SJSA1 (cell line): ENCODE results near the gene XPO5. TPM values are rescaled to one million over a fixed set of nuclear protein-coding genes. Genes with fewer than 3 reads are reported as not detected.
"Not testable (repeated sequence)": the region's sequence is repeated elsewhere in the genome, so short reads cannot be mapped to it uniquely, and the experiment has no call there.

ENCODE experiments used
- DNase-seq, 2 experiments: peaks; one replicate each; pipeline ENCODE4 v3.0.0-alpha.2; 2015 to 2020; ENCODE audit warnings: low spot score in 2 of 2, low read depth in 1 of 2
- H3K27ac ChIP-seq: fragments of 250-450 bp; sonication (Bioruptor Pico); 2 replicates; pipeline ENCODE4 v1.5.1; 2020; ENCODE audit warnings: mild to moderate bottlenecking, moderate library complexity
- H3K27me3 ChIP-seq: fragments of 250-450 bp; sonication (Bioruptor Pico); replicated peaks from 2 replicates; pipeline ENCODE4 v1.5.1; 2020; ENCODE audit warnings: mild to moderate bottlenecking, moderate library complexity
- H3K36me3 ChIP-seq: fragments of 250-450 bp; sonication (Bioruptor Pico); 2 replicates; pipeline ENCODE4 v1.5.1; 2020; ENCODE audit warnings: mild to moderate bottlenecking
- H3K4me1 ChIP-seq: fragments of 250-450 bp; sonication (Bioruptor Pico); replicated peaks from 2 replicates; pipeline ENCODE4 v1.6.1; 2021; ENCODE audit warnings: mild to moderate bottlenecking
- H3K4me3 ChIP-seq: fragments of 250-450 bp; sonication (Bioruptor Pico); 2 replicates; pipeline ENCODE4 v1.5.1; 2020; ENCODE audit warnings: mild to moderate bottlenecking
- H3K9me3 ChIP-seq: fragments of 250-450 bp; sonication (Bioruptor Pico); replicated peaks from 2 replicates; pipeline ENCODE4 v1.5.1; 2020; ENCODE audit warnings: mild to moderate bottlenecking
- total RNA-seq: library from RNA; depleted of rRNA; stranded (reverse); fragments of >200 nt; shearing (Covaris generic); gene quantifications from 2 replicates; pipeline ENCODE4 v1.2.3, GENCODE V29; 2014

Gene XPO5
- total RNA-seq, 1 experiment from 2014 or later = 35.8 TPM

GRCh38 chr6:43506171-43506570, 69.7 kb downstream of the XPO5 start:
- H3K27me3 ChIP-seq = peaks cover 6% of the 10 kb centered on the region
- H3K27ac ChIP-seq = no peak overlapping the region
- H3K4me1 ChIP-seq = peaks cover 13% of the 10 kb centered on the region
- H3K9me3 ChIP-seq = peaks cover 4% of the 10 kb centered on the region; the same call in 1 of the 2 replicates
- H3K36me3 ChIP-seq = peaks cover 39% of the 10 kb centered on the region
- DNase-seq = no peak
- no peak overlapping the region for H3K4me3 ChIP-seq

DNA sequence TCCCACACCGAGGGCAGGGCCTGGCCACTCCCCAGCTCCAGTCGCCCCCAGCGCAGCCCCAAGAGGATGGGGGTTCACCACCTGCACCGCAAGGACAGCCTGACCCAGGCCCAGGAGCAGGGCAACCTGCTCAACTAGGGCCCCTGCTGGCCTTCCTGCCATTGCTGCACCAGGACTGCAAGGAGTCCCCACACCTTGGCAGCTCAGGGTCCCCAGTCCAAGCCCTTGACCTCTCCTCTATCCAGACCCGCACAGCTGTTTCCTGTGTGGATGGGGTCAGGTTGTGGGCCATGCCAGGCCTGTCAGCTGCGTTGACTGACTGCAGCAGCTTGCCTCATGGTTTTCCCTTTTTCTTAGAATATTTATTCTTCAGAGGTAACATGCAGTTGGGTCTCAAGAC, 70.1 kb downstream of the XPO5 start:
- Histone ChIP-seq H3K27ac (no peak overlapping the region), H3K27me3 (peaks cover 6% of the 10 kb centered on the region), H3K9me3 (peaks cover 4% of the 10 kb centered on the region; the same call in 1 of the 2 replicates), H3K4me3 (no peak overlapping the region), H3K36me3 (peaks cover 36% of the 10 kb centered on the region), H3K4me1 (peaks cover 13% of the 10 kb centered on the region)
- DNase-seq = no peak

GRCh38 chr6:43504756-43505593, 70.9 kb downstream of the XPO5 start:
- Histone ChIP-seq H3K27me3 (peaks cover 6% of the 10 kb centered on the region), H3K27ac (no peak overlapping the region), H3K4me3 (no peak overlapping the region), H3K4me1 (peaks cover 7% of the 10 kb centered on the region), H3K9me3 (peaks cover under 1% of the 10 kb centered on the region; the same call in 1 of the 2 replicates), H3K36me3 (peaks cover 35% of the 10 kb centered on the region)
- no peak for DNase-seq

DNA sequence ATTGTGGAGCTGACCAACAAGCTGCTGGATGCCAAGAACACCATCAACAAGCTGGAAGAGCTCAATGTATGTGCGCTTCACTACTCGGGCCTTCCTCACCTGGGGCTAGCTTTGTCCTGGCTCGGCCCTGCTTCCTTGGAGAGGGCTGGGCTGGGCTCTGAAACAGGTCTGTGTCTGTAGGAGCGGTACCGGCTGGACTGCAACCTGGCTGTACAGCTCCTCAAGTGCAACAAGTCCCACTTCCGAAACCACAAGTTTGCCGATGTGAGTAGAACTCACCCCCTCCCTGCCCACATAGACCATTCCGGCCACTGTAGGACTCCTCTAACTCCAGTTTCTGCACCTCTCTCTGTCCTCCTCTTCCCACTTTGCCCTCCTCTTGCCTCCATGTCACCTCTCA, 72.4 kb downstream of the XPO5 start:
- Histone ChIP-seq H3K27me3 (no peaks in the 10 kb centered on the region; the same call in 1 of the 2 replicates), H3K4me3 (no peak overlapping the region), H3K9me3 (no peaks in the 10 kb centered on the region), H3K36me3 (peaks cover 50% of the 10 kb centered on the region), H3K4me1 (no peaks in the 10 kb centered on the region), H3K27ac (no peak overlapping the region)
- no peak for DNase-seq

- no peak for DNase-seq
- H3K27me3 ChIP-seq = no peaks in the 10 kb centered on the region; the same call in 1 of the 2 replicates
- H3K27ac ChIP-seq = no peak overlapping the region
- no peak overlapping the region for H3K4me3 ChIP-seq
- H3K9me3 ChIP-seq = no peaks in the 10 kb centered on the region
- H3K4me1 ChIP-seq = no peaks in the 10 kb centered on the region
- peaks cover 58% of the 10 kb centered on the region for H3K36me3 ChIP-seq
These were observed 73.2 kb downstream of the XPO5 start for GRCh38 chr6:43502666-43503065.

DNA sequence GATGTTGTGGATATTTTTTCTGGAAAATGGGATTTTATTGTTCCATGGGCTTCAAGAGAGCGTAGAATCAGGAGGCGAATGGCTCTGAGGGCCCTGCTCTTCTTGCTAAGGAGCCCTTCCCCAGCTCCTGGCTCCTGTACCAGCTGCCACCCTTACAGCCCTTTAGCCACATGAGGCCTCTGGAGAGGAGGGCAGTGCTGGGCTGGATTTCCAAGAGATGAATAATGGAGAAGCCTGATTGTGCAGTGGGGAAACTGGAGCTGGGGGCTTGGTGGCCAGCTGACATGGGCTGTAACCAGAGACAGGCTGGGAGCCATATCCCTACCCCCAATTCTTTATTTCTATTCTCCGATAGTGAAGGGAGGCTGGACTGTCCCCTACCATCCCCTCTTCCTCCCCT, 74.9 kb downstream of the XPO5 start:
- Histone ChIP-seq H3K9me3 (no peaks in the 10 kb centered on the region), H3K36me3 (peaks cover 60% of the 10 kb centered on the region), H3K4me1 (peaks cover 5% of the 10 kb centered on the region; the same call in 1 of the 2 replicates), H3K27me3 (no peaks in the 10 kb centered on the region), H3K4me3 (no peak overlapping the region), H3K27ac (no peak overlapping the region)
- no peak for DNase-seq

DNA sequence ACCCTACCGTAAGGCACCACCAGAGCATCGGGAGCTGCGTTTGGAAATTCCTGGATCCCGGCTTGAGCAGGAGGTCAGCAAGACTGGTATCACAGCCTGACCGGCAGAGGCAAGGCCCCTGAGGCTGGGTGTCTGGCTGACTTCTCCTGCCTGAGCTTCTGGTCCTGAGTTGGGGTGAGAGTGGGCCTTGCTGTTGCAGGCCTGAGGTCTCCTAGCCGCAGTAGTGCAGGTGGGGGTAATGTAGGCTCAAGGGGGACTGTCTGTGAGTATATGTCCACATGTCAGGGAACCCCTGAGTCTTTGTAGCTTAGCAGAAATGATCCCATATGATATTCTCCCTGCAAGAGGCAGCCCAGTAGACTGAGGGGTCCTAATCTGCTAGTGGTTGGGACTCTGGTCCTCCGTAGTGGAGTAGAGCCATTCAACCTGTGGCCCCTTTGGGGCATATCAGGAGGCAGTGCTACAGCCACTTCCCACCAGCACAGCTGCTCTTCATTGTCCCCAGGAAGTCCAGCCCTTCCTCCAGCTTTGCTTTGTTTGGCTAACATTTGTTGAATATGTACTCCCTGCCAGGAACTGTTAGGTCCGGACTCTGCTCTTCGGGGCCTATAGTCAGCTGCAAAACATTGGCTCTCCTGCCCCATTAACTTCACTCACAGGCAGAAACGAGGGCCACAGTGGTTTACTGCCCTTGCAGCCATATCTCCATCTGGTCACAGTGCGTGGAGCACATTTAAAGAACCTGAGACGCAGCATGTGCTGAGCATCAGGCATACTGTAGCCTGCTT, 76.6 kb downstream of the XPO5 start:
- no peaks in the 10 kb centered on the region for H3K9me3 ChIP-seq
- H3K36me3 ChIP-seq = peaks cover 52% of the 10 kb centered on the region
- H3K27ac ChIP-seq = no peak overlapping the region
- no peaks in the 10 kb centered on the region for H3K27me3 ChIP-seq
- peaks cover 11% of the 10 kb centered on the region for H3K4me1 ChIP-seq
- no peak overlapping the region for H3K4me3 ChIP-seq
- no peak for DNase-seq

DNA sequence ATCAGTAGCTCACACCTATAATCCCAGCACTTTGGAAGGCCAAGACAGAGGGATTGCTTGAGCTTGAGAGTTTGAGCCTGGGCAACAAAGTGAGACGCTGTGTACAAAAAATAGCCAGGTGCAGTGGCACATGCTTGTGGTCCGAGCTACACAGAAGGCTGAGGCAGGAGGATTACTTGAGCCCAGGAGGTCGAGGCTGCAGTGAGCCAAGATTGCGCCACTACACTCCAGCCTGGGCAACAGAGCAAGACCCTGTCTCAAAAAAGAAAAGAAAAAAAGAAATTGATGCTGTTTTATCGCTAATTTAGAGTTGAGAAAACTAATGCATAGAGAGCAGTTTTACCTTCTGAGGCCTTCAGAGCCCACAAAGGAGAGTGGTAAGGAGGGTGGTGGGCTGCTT, 77.5 kb downstream of the XPO5 start:
- not testable (repeated sequence) for H3K27me3 ChIP-seq, H3K4me3 ChIP-seq, DNase-seq, H3K9me3 ChIP-seq, H3K27ac ChIP-seq
- H3K4me1 ChIP-seq = peaks cover 11% of the 10 kb centered on the region
- H3K36me3 ChIP-seq = peaks cover 51% of the 10 kb centered on the region

GRCh38 chr6:43497689-43498088, 78.1 kb downstream of the XPO5 start:
- DNase-seq = no peak
- H3K27me3 ChIP-seq = no peaks in the 10 kb centered on the region
- peaks cover 49% of the 10 kb centered on the region for H3K36me3 ChIP-seq
- no peak overlapping the region for H3K4me3 ChIP-seq
- peaks cover 13% of the 10 kb centered on the region for H3K4me1 ChIP-seq
- no peak overlapping the region for H3K27ac ChIP-seq
- H3K9me3 ChIP-seq = no peaks in the 10 kb centered on the region

DNA sequence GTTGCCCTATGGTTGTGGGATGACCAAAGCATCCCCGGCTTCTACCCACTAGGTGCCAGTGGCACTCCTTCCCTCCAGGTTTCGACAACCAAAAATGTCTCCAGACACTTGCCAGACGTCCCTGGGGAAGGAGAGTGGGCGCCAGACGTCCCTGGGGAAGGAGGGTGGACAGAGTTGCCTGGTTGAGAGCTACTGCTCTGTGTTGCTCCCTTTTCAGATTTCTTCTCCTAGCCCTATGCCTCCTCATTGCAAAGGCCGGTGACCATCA, 78.8 kb downstream of the XPO5 start:
- DNase-seq = no peak
- H3K4me1 ChIP-seq = peaks cover 19% of the 10 kb centered on the region
- no peaks in the 10 kb centered on the region for H3K27me3 ChIP-seq
- no peaks in the 10 kb centered on the region for H3K9me3 ChIP-seq
- no peak overlapping the region for H3K27ac ChIP-seq
- H3K36me3 ChIP-seq = peaks cover 43% of the 10 kb centered on the region
- no peak overlapping the region for H3K4me3 ChIP-seq

- Histone ChIP-seq H3K27ac (no peak overlapping the region), H3K36me3 (peaks cover 43% of the 10 kb centered on the region), H3K4me3 (no peak overlapping the region), H3K9me3 (no peaks in the 10 kb centered on the region), H3K27me3 (no peaks in the 10 kb centered on the region), H3K4me1 (peaks cover 22% of the 10 kb centered on the region)
- DNase-seq = no peak
These were observed 79.3 kb downstream of the XPO5 start for GRCh38 chr6:43496370-43497128.

GRCh38 chr6:43495409-43495941, 80.4 kb downstream of the XPO5 start:
- peaks cover 22% of the 10 kb centered on the region for H3K4me1 ChIP-seq

DNA sequence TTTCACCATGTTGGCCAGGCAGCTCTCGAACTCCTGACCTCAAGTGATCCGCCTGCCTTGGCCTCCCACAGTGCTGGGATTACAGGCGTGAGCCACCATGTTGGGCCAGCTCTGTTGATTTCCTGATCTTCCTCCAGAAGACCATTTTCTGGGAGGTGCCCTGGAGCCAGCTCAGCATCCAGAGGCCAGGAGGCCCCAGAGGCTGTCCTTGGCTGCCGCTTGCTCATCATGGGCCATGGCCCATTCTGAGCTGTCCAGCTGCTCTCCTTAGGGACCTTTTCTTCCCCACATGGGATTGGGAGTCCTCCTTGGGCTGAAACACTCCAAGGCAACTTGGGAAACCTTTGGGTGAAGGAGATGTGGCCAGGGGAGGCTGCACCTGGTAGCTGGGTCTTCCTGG, 81.1 kb downstream of the XPO5 start:
- peaks cover 30% of the 10 kb centered on the region for H3K36me3 ChIP-seq
- peaks cover 22% of the 10 kb centered on the region for H3K4me1 ChIP-seq
- no peak for DNase-seq
- H3K9me3 ChIP-seq = no peaks in the 10 kb centered on the region
- H3K27ac ChIP-seq = no peak overlapping the region
- no peak overlapping the region for H3K4me3 ChIP-seq
- H3K27me3 ChIP-seq = no peaks in the 10 kb centered on the region

More at GRCh38 chr6:43495409-43495941, 80.4 kb downstream of the XPO5 start:
- Histone ChIP-seq H3K9me3 (no peaks in the 10 kb centered on the region), H3K36me3 (peaks cover 36% of the 10 kb centered on the region), H3K4me3 (no peak overlapping the region), H3K27me3 (no peaks in the 10 kb centered on the region), H3K27ac (no peak overlapping the region)
- no peak for DNase-seq
